ENCODE data around the gene RAVER2.
"Not testable (repeated sequence)": the region's sequence is repeated elsewhere in the genome, so short reads cannot be mapped to it uniquely, and the experiment has no call there.

RAVER2 gene, protein sequence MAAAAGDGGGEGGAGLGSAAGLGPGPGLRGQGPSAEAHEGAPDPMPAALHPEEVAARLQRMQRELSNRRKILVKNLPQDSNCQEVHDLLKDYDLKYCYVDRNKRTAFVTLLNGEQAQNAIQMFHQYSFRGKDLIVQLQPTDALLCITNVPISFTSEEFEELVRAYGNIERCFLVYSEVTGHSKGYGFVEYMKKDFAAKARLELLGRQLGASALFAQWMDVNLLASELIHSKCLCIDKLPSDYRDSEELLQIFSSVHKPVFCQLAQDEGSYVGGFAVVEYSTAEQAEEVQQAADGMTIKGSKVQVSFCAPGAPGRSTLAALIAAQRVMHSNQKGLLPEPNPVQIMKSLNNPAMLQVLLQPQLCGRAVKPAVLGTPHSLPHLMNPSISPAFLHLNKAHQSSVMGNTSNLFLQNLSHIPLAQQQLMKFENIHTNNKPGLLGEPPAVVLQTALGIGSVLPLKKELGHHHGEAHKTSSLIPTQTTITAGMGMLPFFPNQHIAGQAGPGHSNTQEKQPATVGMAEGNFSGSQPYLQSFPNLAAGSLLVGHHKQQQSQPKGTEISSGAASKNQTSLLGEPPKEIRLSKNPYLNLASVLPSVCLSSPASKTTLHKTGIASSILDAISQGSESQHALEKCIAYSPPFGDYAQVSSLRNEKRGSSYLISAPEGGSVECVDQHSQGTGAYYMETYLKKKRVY

DNA sequence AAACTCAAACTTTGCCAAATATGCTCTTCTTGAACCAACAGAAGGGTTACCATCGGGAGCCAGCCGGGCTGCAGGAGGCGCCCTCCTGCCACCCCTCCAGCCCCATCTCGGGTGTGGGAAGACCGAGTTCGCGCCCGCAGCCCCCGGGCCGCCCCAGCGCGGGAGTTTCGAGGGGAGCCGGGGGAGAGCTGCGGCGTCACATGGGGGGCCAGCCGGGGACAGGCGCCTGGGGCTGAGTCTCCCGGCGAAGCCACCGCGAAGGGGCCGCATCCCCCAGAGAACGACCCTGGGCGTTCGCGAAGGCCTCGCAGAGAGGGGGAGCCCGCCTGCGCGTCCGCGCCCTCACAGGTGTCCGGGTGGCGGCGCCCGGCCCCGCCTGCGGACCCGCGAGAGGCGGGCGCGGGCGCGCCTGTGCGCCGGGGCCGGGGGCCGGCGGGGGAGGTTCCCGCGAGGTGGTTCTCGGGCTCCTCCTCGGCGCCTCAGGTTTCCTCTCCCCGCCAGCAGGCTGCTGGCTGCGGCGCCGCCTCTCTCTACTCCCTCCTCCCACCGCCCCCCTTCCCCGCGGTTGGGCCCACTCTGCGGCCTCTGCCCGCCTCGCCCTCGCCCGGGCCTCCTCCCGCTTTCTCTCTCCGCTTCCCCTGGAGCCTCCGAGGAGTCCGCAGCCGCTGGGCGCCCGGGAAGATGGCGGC lies at the start of gene RAVER2:
TSS of gene RAVER2 (plus strand) at position 584 of the 689 bp plus-strand sequence. CDS start at position 682, 98 bp downstream.
- peak; percentile 50 for DNase-seq (ENCODE audit: low read depth)

DNA sequence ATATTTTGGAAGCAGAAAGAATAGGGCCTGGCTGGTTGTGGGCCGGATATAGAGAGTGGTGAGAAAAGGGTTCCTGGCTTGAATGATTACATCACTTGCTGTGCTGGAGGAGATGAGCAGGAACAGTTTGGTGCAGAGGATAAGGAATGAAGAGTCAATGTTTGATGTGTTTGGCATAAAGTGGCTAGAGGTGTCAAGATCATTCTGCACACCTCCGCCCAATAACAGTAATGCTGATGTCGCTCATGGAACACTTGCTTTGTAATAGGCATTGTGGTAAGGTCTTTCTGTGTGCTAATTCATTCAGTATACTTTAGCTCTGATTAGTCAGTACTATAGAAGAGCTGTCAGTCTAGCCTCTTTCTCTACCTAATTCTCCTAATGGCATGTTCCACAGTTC lies 48.0 kb upstream of the RAVER2 start:
- DNase-seq (ENCODE audit: low read depth), result no peak

DNA sequence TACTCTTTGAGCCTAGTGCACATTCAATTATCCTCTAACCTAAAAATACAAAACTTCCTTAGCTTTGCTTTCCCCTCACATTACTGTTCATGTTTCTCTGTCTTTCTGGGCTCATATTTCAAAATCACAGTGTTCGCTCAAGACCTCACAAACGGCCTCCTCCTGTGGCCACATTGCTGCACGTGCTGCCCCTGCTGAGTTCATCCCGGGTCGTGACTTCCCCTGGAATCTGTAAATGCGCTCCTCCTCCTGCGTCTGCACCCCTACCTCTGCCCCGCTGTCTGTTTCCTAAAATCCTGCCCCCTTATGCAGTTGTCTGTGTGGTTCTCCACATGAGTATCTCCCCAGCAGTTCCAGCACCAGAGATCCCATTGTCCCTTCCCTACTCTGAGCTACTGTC lies 45.5 kb upstream of the RAVER2 start:
- DNase-seq (ENCODE audit: low read depth), result no peak

DNA sequence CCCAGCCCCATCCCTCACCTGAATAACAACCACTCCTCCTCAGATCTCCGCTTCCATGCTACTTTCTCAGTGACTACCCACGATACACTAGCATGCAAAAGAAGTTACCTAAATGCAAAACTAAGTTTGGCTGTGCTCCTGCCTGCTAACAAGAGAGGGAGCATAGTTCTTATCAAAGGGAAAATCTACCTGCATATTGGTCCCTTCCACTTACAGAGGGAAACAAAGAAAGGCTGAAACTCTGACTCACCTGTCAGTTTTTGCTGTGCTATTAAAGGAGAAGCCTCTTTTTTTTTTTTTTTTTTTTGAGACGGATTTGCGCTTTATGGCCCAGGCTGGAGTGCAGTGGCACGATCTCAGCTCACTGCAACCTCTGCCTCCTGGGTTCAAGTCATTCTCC lies 43.8 kb upstream of the RAVER2 start:
- DNase-seq (ENCODE audit: low read depth), result no peak

DNA sequence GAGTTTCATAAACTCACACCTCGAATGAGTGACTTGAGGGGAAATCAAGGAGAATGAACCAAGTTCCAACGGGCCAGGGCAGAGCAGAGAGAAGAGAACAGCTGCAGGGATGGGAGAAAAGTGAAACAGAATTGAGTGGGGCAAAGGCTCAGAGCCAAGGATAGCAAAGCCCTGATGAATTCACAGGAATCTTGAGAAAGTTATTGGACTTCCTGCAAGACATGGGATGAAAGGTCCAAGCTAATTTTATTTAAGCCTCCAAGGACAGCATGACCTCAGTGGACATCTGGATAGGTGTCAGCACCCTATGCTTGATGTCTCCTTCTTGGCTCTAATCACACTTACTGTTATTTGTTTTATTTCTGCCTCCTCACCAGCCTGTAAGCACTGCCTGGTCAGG lies 43.0 kb upstream of the RAVER2 start:
- DNase-seq (ENCODE audit: low read depth), result no peak

DNA sequence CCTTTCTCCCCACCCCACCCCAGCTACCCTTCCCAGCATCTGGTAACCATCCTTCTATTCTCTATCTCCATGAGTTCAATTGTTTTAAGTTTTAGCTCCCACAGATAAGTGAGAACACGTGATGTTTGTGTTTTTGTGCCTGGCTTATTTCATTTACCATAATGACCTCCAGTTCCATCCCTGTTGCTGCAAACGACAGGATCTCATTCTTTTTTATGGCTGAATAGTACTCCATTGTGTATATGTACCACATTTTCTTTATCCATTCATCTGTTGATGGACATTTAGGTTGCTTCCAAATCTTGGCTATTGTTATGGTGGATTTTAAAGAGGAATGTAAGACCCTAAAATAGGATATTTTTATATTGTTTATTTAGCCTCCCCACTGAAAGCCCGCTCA lies 42.2 kb upstream of the RAVER2 start:
- not testable (repeated sequence) for DNase-seq (ENCODE audit: low read depth)

DNA sequence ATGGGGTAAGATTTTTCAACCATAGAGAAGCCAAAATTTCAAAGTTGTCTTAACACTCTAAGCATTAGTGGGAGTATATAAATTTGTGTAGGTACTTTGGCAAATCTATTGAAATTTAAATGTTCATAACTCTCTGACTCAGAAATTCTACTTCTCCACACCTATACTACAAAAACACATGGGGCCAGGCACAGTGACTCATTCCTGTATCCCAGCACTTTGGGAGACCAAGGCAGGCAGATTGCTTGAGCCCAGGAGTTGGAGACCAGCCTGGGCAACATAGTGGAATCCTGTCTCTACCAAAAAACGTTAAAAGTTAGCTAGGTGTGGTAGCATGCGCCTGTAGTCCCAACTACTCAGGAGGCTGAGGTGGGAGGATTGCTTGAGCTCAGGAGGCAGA lies 41.3 kb upstream of the RAVER2 start:
- no peak for DNase-seq (ENCODE audit: low read depth)

DNA sequence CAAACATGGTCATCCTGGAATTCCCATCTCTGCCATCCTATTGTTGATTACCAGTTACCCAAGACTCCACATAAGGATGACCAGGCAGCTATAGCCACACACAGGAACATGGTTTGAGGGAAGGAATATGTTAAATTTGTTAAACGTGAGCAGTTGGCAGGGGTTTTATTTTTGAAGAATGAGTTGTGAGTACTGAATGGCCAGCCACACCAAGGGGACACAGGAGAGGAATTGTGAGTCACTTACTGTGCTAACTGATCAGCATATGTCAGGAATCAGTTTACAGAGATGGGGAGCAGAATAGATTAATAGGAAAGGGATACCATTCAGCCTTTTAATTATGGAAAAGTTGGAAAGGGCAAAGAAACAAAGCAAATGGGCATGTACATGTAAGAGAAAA lies 39.3 kb upstream of the RAVER2 start:
- no peak for DNase-seq (ENCODE audit: low read depth)

DNA sequence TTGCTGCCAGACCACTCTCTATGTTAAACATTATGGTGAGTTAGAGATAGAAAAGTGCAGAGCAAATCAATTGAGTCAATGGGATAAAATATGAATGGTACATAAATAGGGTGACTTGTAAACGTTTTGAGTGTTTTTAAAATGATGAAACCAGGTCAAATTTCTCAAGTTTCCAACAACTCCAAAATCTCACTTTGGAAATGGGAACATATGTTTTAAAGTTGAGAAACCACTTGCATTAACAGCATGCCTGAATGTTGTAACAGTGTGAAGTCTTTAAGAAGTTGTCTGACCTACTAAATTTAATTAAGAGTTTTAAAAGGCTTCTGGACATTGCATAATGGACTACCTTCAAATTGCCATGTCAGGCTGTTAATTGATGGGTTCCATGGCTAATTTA lies 33.6 kb upstream of the RAVER2 start:
- DNase-seq (ENCODE audit: low read depth), result no peak

DNA sequence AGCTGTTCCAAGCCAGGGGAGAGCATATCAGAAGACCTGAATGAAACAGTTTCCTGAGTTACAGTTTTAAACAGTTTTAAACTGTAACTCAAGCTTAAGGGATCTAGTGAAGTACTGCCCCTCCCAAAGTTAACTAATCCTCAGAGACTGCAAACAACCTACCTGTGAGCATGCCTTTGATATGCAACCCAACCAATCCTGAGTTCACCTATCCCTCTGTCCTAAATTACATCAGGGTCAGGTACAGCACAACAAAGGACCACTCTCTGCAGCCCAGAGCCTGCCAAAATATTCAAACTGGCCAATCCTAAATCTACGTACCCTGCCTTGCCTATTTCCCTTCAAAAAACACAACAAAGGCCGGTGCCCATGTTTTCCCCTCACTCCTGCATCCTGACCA lies 32.8 kb upstream of the RAVER2 start:
- DNase-seq (ENCODE audit: low read depth), result no peak

DNA sequence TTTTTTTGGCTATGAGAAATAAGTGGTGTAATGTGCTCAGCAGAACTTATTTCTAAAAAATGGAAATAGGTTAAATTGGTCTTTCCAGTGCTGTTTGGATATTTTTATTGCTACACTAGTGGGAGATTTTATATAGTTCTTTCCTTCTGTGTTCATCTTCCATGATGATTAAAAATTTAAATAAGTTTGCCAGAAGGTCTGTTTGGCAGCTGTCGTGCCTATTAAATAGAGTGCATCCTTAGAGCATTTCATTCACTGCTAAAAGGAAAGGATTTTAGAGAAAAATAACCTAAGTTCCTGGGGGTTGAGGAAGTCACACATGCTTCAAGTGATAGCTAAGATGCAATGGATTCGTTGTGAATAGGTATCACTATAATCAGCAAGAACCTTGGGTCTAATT lies 29.7 kb upstream of the RAVER2 start:
- no peak for DNase-seq (ENCODE audit: low read depth)

DNA sequence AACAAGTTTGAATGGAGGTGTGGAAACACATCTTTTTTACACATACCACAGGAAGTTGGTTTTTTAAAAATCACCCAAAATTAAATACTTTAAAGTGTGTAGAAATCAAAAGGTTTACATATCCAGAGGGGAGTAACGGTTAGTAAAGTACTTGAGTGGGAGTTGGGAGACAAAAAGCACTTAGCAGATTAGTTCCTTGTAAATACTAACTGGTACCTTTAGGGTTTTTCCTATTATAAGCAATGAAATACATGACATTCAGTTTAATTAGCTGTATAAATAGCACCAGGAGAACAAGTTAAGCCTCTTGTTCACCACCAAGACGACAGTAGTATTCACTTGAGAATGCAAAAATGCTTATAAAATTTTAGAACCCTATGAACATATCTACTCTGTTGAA lies 23.7 kb upstream of the RAVER2 start:
- no peak for DNase-seq (ENCODE audit: low read depth)

DNA sequence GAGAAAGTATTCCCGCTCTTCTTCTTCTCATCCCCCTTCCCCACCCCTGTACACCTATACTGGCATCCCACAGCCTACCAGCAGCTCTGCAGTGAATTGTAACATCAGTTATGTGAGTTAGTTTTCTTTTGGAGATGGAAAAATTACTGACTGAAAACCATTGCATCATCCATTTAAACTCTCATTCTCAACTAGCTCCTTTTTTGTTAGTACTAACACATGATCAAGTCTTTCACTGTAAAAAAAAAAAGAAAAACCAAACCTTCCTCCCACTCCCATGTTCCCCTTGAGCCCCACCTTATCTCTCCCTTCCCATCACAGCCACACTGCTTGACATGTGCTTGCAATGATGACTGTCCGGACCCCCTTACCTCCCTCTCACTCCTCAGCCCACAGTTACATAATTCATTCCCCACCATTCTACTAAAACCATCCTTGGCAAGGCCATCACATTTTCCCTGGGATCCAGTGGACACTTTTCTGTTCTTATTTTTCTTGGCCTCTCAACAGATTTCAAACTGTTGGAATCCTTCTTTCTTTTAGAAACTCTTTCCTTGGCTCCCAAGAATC lies 23.2 kb upstream of the RAVER2 start:
- no peak for DNase-seq (ENCODE audit: low read depth)

DNA sequence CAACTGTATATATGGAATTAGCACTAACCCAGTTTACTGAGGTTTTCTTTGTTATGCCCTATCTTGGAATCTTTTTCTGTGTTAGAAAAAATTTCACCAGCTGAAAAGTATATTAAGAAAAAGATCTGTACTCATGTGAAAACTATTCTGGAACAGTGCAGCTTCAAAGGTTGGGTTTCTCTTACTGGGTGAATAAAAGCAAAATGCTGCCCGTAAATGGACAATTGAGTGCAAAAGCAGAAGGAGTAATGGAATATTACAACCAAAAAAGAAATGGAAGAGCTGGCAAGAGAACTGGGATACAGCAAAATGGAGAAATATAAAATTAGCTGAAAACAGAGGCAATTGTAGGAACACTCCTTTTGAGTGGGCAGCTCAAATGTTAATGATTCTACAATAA lies 17.0 kb upstream of the RAVER2 start:
- DNase-seq (ENCODE audit: low read depth), result no peak

DNA sequence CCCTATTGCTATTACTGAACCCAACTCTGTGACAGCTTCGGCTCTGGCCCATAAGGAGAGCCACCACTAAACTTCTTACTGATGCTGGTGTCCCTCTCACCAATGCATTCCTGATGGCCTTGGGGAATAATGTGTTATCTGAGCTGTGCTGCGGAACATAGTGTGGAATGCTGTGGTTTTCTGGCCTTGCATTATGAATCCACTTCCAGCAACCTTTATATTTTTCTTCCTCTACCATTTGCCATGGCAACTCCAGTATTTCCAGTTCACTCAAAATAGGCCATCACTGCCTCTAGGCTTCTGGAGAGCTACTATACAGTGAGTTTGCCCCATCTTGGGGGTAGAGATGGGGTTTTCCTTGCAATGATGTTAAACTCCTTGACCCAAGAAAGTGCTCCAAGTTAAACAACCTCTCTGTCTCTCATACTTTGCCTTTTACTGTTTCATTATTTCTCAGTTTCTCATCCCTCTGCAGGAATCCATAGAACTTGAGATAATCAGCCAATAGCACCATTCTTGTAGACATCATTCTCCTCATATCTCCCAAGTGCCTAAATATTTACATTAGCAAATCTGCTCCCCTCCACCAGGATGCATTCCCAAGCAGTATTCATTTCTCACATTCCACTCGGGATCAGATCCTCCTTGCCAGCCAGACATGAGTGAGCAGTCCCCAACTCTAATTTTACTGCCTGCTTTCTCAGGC lies 11.1 kb upstream of the RAVER2 start:
- no peak for DNase-seq (ENCODE audit: low read depth)

DNA sequence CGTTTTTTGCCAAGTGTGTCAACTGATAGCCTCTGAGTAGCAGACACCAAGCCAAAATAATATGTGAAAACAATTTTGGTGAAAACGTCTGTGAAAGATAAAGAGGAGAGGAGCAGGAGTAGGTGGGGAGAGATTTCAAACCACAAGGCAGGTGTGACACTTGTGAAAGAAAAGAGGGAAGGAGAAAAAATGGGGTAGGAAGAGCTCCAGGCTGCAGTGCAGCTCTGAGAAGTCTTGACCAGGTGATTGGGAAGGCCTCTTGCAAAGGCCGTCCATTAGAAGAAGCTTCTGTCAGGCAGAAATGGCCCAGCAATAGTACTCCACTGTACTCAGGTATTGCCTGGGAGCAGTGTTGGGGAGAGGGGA lies 10.6 kb upstream of the RAVER2 start:
- no peak for DNase-seq (ENCODE audit: low read depth)

DNA sequence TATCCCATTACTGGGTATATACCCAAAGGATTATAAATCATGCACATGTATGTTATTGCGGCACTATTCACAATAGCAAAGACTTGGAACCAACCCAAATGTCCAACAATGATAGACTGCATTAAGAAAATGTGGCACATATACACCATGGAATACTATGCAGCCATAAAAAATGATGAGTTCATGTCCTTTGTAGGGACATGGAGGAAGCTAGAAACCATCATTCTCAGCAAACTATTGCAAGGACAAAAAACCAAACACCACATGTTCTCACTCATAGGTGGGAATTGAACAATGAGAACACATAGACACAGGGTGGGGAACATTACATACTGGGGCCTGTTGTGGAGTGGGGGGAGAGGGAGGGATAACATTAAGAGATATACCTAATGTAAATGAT lies 4.2 kb upstream of the RAVER2 start:
- not testable (repeated sequence) for DNase-seq (ENCODE audit: low read depth)

DNA sequence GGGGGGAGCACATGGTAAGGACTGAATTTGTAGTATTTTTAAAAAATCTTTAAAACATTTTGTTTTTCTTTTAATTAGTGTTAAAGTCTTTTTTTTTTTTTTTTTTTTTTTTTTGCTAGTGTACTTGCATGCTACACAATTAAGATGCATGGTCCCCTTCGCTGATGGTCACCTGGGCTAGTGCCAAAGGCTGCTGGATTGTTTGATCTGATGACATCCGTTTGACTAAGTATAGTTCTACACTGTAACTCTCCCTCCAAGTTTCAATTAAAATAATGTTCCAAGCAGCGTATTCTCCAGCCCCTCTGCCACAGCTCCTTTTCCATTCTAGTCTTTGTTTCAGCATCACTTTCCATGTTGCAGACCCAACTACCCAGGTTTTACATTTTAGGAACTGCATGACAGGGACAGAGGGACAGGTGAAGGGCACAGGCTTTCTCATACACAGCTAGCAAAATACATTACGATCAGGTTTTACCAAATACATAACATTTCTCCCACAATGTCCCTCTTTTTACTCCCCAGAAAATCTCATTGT lies 852 bp upstream of the RAVER2 start:
- DNase-seq (ENCODE audit: low read depth), result no peak

DNA sequence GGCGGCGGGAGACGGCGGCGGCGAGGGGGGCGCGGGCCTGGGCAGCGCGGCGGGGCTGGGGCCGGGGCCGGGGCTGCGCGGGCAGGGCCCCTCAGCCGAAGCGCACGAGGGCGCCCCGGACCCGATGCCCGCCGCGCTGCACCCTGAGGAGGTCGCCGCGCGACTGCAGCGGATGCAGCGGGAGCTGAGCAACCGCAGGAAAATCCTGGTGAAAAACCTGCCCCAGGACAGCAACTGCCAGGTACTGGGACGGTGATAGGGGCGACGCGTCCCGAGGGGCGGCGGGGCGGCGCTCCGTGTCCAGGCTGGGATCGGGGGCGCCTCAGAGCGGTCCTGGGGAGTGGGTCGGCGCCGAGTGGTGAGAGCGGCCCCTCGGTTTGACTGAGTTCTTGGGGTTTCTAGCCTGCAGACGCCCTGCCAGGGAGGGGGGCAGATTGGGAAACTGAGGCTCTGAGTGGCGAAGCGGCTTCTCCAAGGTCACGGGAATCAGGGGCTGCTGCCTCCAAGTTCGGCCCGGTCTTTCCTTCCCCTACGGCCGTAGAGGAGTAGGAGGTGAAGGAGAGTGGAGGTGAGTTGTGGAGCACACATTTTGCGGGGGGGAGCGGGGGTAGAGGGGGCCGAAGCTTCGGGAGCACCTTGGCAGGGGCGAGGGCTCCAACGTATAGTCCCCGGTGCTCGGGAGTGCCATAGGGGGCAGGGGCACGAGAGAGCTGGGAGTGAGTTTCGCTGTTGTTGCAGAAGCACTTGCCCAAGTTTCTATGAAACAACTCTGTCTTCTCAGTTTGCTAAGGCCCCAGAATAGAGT lies 508 bp downstream of the RAVER2 start:
- DNase-seq (ENCODE audit: low read depth), result peak; percentile 3

DNA sequence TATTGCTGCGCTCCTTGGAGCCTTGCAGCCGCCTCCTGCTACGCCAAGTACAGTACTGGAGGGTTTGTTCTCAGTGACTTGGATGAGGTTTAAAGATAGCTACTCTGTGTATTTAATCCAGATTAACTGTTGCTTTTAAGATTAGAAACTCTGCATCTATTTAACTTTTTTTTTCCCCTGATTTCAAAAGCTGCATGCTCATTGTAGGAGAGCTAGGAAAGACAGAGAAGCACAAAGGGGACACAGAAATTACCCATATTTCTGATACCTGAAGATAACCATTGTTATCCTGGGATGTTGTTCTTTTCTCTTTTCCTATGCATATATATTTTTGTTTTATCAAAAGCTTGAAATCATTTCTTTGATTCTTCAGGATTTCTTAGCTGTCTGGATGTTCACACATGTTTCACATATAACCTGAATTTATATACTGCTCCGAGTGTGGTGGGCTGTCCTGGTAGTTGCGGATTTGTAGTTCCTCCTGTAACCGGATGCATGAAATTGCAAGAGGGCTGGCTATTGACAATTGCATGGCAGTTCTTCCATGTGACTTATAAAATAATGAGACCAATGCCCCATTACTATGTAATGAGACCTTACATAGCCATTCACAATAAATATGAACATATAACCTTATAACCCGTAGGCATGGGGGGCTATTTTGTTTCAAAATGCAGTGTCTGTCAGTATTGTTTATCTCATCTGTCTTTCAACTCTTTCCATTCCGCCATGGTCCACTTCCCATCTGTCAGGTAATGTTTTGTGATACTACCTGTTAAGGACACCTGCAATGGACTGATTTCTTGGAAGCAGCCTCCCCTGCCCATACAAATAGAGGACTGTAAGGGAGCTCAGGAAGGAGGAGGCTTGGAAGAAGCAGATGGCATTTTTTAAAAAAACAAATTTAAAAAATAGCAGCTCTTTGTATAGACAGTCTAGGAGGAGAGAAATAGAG lies 1.4 kb downstream of the RAVER2 start:
- DNase-seq (ENCODE audit: low read depth), result no peak

Measured in stimulated activated CD8-positive, alpha-beta memory T cell treated with anti-CD3 and anti-CD28 coated beads, Interleukin-12 subunit alpha, Interleukin-12 subunit beta, amount 100 ng/mL, for 4 hours (primary cell).